ENCODE measurements around the gene DUSP15. TPM values are rescaled to one million over a fixed set of nuclear protein-coding genes. Genes with fewer than 3 reads are reported as not detected.
"Not testable (repeated sequence)": the region's sequence is repeated elsewhere in the genome, so short reads cannot be mapped to it uniquely, and the experiment has no call there.

Gene DUSP15
- total and polyA plus RNA-seq, 2 of the 4 experiments (the other 2 are of a cell fraction) = not detected

GRCh38 chr20:31828016-31828415 is 42.3 kb downstream of the DUSP15 start:
- H3K27ac ChIP-seq (ENCODE audit: insufficient read depth, low read length); H3K4ac ChIP-seq (ENCODE audit: low read depth, low read length); DNase-seq; H3K4me1 ChIP-seq (ENCODE audit: control insufficient read depth, insufficient read depth, low read length); H3K56ac ChIP-seq (ENCODE audit: extremely low read depth, insufficient read depth, low read length); H3K14ac ChIP-seq (replicated peaks; ENCODE audit: low read depth, low read length); H3K9me1 ChIP-seq (ENCODE audit: insufficient read depth, low read length); intact Hi-C loops (cut with micrococcal nuclease); H2AFZ ChIP-seq (replicated peaks; ENCODE audit: low read length, poor library complexity); H2BK20ac ChIP-seq (ENCODE audit: low read depth, low read length); H2BK120ac ChIP-seq (ENCODE audit: low read depth, low read length); BruUV-seq (replicated peaks); H3K36me3 ChIP-seq (ENCODE audit: control insufficient read depth, insufficient read depth, low read length); H3K79me1 ChIP-seq (ENCODE audit: low read depth in 1 of 2, low read length in 2 of 2); H3K9ac ChIP-seq (ENCODE audit: low read depth, low read length); H3K23ac ChIP-seq (ENCODE audit: low read depth, low read length); H4K91ac ChIP-seq (ENCODE audit: insufficient read depth, low read depth, low read length); H3K4me2 ChIP-seq (ENCODE audit: low read depth, low read length); H3K4me3 ChIP-seq (ENCODE audit: insufficient read depth, low read depth, low read length); H2AK9ac ChIP-seq (replicated peaks; ENCODE audit: low read depth, low read length, poor library complexity); H4K5ac ChIP-seq (ENCODE audit: low read depth, low read length); H3K27me3 ChIP-seq (ENCODE audit: control insufficient read depth, insufficient read depth, low read length); H3K18ac ChIP-seq (ENCODE audit: low read depth, low read length); H4K20me1 ChIP-seq (ENCODE audit: insufficient read depth, low read length); dilution Hi-C loops (cut with HindIII; ENCODE audit: low sequenced_read_pairs, unreplicated experiment); CTCF ChIA-PET; H2AK5ac ChIP-seq (ENCODE audit: low read depth, low read length); POLR2A ChIA-PET (ENCODE audit: unreplicated experiment); H2BK5ac ChIP-seq (ENCODE audit: low read depth, low read length, poor library complexity, severe bottlenecking); H4K8ac ChIP-seq (ENCODE audit: low read depth in 2 of 2, low read length in 2 of 2); H3K9me3 ChIP-seq (ENCODE audit: control insufficient read depth, insufficient read depth, low read length); ATAC-seq (ENCODE audit: low read depth); H2BK15ac ChIP-seq (ENCODE audit: low read depth, low read length): not testable (repeated sequence)
- in situ Hi-C loops (cut with MboI; ENCODE audit: low sequenced_read_pairs) = loop anchor here (10.0 to 25.0 kb wide), 3 partner anchors 127 to 834 kb away; partner anchors contain the start of genes C20orf203 and PDRG1
- WGBS, 2 experiments (ENCODE audit: extremely low coverage in 2 of 2, insufficient read length in 1 of 2) = 90% methylated on average over 5 of the region's 11 CpGs; no CpG with 5 or more reads in 1 of the 2 experiments
